ENCODE results near the gene P2RX1.

P2RX1 gene

GRCh38 chr17:3916825-3917224 is 560 bp upstream of the P2RX1 start:
- Mint-ChIP-seq H3K27me3 (no peaks in the 10 kb centered on the region), H3K27ac (ENCODE audit: low read depth) (no peak overlapping the region), H3K4me1 (peaks cover 40% of the 10 kb centered on the region), H3K9me3 (no peaks in the 10 kb centered on the region), H3K4me3 (peak overlapping the region; percentile 16), H3K36me3 (ENCODE audit: insufficient read depth) (peaks cover 19% of the 10 kb centered on the region)
- DNase-seq (ENCODE audit: low spot score in 2 of 2) = no peak
- ATAC-seq (replicated peaks; ENCODE audit: extremely low read depth, poor library complexity, severe bottlenecking) = no peak

DNA sequence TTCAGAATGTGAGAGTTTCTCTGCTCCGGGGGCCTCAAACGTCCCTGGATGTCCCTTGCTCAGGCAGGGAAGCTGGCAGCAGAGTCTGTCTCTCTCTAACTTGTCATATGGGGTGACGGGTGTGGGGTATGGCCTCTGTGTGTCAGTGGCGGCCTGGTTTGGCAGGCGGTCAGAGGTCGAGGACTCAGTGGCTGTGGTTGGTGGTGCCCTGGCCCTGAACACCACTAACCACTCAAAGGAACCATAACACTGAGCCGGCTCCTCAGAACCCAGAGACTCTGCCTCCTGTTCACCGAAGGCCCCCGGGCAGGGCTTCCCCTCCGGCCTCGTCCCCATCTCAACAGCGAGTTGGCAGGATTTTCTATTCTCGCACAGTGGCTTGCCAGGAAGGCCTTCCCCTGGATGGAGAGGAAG is 677 bp downstream of the P2RX1 start:
- peak overlapping the region; percentile 81 for H3K27ac Mint-ChIP-seq (ENCODE audit: low read depth)
- ATAC-seq (replicated peaks; ENCODE audit: extremely low read depth, poor library complexity, severe bottlenecking) = no peak
- H3K4me1 Mint-ChIP-seq = peaks cover 50% of the 10 kb centered on the region
- no peak for DNase-seq (ENCODE audit: low spot score in 2 of 2)
- H3K36me3 Mint-ChIP-seq (ENCODE audit: insufficient read depth) = peaks cover 17% of the 10 kb centered on the region
- no peaks in the 10 kb centered on the region for H3K27me3 Mint-ChIP-seq
- H3K4me3 Mint-ChIP-seq = peak overlapping the region; percentile 56
- H3K9me3 Mint-ChIP-seq = no peaks in the 10 kb centered on the region

- H3K4me1 Mint-ChIP-seq = peaks cover 50% of the 10 kb centered on the region
- peak overlapping the region; percentile 81 for H3K27ac Mint-ChIP-seq (ENCODE audit: low read depth)
- no peaks in the 10 kb centered on the region for H3K27me3 Mint-ChIP-seq
- peak overlapping the region; percentile 31 for H3K4me3 Mint-ChIP-seq
- H3K9me3 Mint-ChIP-seq = no peaks in the 10 kb centered on the region
- no peak for ATAC-seq (replicated peaks; ENCODE audit: extremely low read depth, poor library complexity, severe bottlenecking)
- peaks cover 15% of the 10 kb centered on the region for H3K36me3 Mint-ChIP-seq (ENCODE audit: insufficient read depth)
- DNase-seq (ENCODE audit: low spot score in 2 of 2) = no peak
Measured at GRCh38 chr17:3914312-3914670, 2.0 kb downstream of the P2RX1 start.

DNA sequence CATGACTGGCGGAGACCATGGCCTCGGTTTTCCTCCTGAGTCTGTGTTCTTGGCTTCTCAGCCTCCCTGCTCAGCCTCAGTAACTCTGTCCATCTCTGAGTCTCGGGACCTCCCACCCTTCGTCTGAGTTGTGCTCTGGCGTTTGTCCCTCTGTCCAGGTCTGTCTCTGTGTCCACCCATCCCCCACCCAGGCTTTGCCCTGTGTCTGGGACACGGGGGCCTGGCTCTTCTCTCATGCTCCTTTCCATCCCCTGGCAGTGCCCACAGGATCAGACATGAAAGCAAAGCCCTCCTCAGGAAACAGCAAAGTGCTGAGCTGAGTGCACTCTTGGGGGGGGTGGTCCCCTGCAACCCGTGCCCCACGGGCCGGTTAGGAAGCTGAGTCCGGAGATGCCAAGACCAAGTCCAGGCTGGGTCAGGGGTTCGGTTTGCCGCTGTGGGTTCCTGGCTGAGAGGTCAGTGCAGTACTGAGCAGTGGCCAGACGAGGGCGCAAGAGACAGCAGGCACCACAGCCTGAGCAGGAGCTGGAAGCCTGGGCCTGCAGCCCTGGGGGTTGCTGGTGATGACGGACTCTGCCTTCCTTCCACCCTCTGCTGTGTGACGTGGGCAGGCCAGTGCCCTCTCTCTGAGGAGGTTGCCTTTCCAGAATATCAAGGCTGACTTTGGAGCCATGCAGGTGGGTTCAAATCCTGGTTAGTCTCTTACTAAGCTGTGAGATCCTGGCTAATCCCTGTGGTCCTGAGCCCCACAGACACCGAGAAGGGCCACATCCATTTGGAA is 2.5 kb downstream of the P2RX1 start:
- DNase-seq (ENCODE audit: low spot score in 2 of 2) = peak; percentile 70 to 84
- Mint-ChIP-seq H3K9me3 (no peaks in the 10 kb centered on the region), H3K4me3 (peak overlapping the region; percentile 31), H3K27me3 (no peaks in the 10 kb centered on the region), H3K36me3 (ENCODE audit: insufficient read depth) (peaks cover 14% of the 10 kb centered on the region), H3K4me1 (peaks cover 50% of the 10 kb centered on the region), H3K27ac (ENCODE audit: low read depth) (peak overlapping the region; percentile 81)
- ATAC-seq (replicated peaks; ENCODE audit: extremely low read depth, poor library complexity, severe bottlenecking) = no peak

DNA sequence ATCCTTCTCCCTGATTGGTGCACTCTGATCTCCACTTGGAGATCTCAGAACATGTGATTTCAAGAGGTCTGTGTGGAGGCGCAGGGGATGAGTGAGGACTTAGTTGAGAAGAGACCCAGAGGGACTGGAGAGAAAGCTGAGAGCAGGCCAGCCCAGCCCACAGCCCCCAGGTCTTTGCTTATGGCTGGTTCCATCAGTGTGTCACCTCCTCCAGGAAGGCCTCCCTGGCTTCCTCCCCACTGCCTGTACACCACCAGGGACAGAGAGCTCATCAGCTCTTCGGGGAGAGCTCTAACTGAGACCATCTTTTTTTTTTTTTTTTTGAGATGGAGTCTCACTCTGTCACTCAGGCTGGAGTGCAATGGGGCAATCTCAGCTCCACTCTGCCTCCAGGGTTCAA is 3.4 kb downstream of the P2RX1 start:
- no peaks in the 10 kb centered on the region for H3K27me3 Mint-ChIP-seq
- H3K9me3 Mint-ChIP-seq = no peaks in the 10 kb centered on the region
- peak overlapping the region; percentile 44 for H3K27ac Mint-ChIP-seq (ENCODE audit: low read depth)
- H3K4me1 Mint-ChIP-seq = peaks cover 46% of the 10 kb centered on the region
- H3K36me3 Mint-ChIP-seq (ENCODE audit: insufficient read depth) = peaks cover 14% of the 10 kb centered on the region
- ATAC-seq (replicated peaks; ENCODE audit: extremely low read depth, poor library complexity, severe bottlenecking) = no peak
- H3K4me3 Mint-ChIP-seq = peak overlapping the region; percentile 33
- DNase-seq (ENCODE audit: low spot score in 2 of 2) = no peak

- H3K27me3 Mint-ChIP-seq = no peaks in the 10 kb centered on the region
- H3K4me1 Mint-ChIP-seq = peaks cover 38% of the 10 kb centered on the region
- peak overlapping the region; percentile 61 for H3K4me3 Mint-ChIP-seq
- DNase-seq (ENCODE audit: low spot score in 2 of 2) (peak in 1 of 2 donors; percentile 79), ATAC-seq (replicated peaks; ENCODE audit: extremely low read depth, poor library complexity, severe bottlenecking) (peak; percentile 94)
- H3K9me3 Mint-ChIP-seq = no peaks in the 10 kb centered on the region
- H3K36me3 Mint-ChIP-seq (ENCODE audit: insufficient read depth) = peaks cover 15% of the 10 kb centered on the region
- peak overlapping the region; percentile 88 for H3K27ac Mint-ChIP-seq (ENCODE audit: low read depth)
Measured at GRCh38 chr17:3911271-3912053, 4.8 kb downstream of the P2RX1 start.

DNA sequence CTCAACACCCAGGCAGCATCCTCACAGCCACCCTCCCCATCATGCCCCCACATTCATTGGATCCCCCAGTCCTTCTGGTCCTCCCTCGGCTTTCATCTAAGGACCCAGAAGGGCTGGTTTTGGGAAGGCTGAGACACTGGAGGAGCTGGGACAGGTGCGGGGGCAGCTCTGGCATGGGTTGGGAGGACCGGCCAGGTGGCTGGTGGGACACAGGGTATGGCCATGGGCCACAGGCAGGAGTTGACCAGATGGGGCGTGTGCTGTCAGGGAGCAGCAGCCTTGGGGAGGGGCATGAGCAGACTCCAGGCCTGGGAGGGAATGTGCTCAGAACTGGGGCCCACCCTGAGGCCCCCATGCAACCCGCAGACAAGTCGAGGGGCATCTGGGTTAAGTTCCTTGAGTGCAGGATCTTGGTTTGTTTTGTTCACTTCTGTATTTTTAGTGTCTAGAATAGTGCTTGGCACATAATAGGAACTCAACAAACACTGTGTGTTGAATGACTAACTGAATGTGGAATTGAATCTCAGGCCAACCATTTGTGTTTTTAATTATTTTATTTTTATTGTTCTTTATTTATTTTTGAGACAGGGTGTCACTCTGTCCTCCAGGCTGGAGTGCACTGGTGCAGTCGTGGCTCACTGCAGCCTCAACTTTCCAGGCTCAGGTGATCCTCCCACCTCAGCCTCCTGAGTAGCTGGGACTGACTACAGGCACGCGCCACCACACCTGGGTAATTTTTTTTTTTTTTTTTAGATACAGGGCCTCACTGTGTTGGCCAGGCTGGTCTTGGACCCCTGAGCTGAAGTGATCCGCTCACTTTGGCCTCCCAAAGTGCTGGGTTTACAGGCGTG is 5.6 kb downstream of the P2RX1 start:
- Mint-ChIP-seq H3K27ac (ENCODE audit: low read depth) (peak overlapping the region; percentile 88), H3K36me3 (ENCODE audit: insufficient read depth) (peaks cover 15% of the 10 kb centered on the region), H3K4me3 (peak overlapping the region; percentile 61), H3K4me1 (peaks cover 33% of the 10 kb centered on the region), H3K9me3 (no peaks in the 10 kb centered on the region), H3K27me3 (no peaks in the 10 kb centered on the region)
- no peak for DNase-seq (ENCODE audit: low spot score in 2 of 2)
- ATAC-seq (replicated peaks; ENCODE audit: extremely low read depth, poor library complexity, severe bottlenecking) = no peak

DNA sequence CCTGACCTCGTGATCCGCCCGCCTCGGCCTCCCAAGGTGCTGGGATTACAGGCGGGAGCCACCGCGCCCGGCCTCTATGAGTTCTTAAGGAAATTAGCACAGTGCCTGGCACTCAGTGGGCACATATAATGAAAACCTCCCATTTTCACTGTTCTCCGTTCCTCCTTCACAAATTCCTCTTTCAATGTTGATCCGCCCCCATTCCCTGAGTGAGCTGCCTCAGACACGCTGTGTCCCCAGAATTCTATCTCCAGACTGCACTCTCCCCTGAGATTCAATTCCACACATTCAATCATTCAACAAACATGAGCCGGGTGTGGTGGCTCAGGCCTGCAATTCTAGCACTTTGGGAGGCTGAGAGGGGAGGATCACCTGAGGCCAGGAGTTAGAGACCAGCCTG is 7.0 kb downstream of the P2RX1 start:
- Mint-ChIP-seq H3K36me3 (ENCODE audit: insufficient read depth) (peaks cover 11% of the 10 kb centered on the region), H3K27ac (ENCODE audit: low read depth) (peak overlapping the region; percentile 88)

GRCh38 chr17:3907483-3908216 is 8.6 kb downstream of the P2RX1 start:
- no peak overlapping the region for H3K27ac Mint-ChIP-seq (ENCODE audit: low read depth)
- no peak overlapping the region for H3K4me3 Mint-ChIP-seq
- H3K36me3 Mint-ChIP-seq (ENCODE audit: insufficient read depth) = peaks cover 5% of the 10 kb centered on the region
- no peaks in the 10 kb centered on the region for H3K27me3 Mint-ChIP-seq
- no peak for DNase-seq (ENCODE audit: low spot score in 2 of 2)
- no peaks in the 10 kb centered on the region for H3K9me3 Mint-ChIP-seq
- ATAC-seq (replicated peaks; ENCODE audit: extremely low read depth, poor library complexity, severe bottlenecking) = no peak
- peaks cover 13% of the 10 kb centered on the region for H3K4me1 Mint-ChIP-seq

More for the DNA sequence above, 7.0 kb downstream of the P2RX1 start:
- ATAC-seq (replicated peaks; ENCODE audit: extremely low read depth, poor library complexity, severe bottlenecking) (no peak), DNase-seq (ENCODE audit: low spot score in 2 of 2) (no peak)
- peaks cover 25% of the 10 kb centered on the region for H3K4me1 Mint-ChIP-seq
- no peak overlapping the region for H3K4me3 Mint-ChIP-seq
- H3K27me3 Mint-ChIP-seq = no peaks in the 10 kb centered on the region
- H3K9me3 Mint-ChIP-seq = no peaks in the 10 kb centered on the region

GRCh38 chr17:3906881-3907280 is 9.4 kb downstream of the P2RX1 start:
- no peak overlapping the region for H3K27ac Mint-ChIP-seq (ENCODE audit: low read depth)
- DNase-seq (ENCODE audit: low spot score in 2 of 2) (no peak), ATAC-seq (replicated peaks; ENCODE audit: extremely low read depth, poor library complexity, severe bottlenecking) (no peak)
- peaks cover 5% of the 10 kb centered on the region for H3K36me3 Mint-ChIP-seq (ENCODE audit: insufficient read depth)
- no peaks in the 10 kb centered on the region for H3K9me3 Mint-ChIP-seq
- no peak overlapping the region for H3K4me3 Mint-ChIP-seq
- H3K4me1 Mint-ChIP-seq = peaks cover 10% of the 10 kb centered on the region
- H3K27me3 Mint-ChIP-seq = no peaks in the 10 kb centered on the region

DNA sequence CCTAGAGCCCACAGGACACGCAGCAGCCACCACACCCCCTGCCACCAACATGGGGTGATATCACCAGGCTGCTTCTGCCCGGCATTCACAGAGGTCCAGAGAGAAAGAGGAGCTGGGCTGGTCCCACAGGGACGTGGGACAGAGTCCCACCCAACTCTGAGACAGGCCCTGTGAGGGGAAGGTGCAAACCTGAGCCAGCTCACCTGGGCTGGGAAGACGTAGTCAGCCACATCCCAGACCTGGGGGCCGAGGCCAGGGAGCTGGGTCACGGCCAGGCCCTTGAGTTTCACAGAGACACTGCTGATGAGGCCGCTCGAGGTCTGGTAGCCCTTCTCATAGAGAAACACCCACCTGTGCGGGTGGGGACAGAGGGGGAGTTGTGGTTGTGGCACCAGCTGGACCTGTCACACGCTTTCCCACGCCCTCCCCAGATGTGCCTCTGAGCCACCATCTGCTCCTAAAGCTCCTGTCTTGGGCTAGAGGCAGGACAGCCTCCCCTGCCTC is 11.2 kb downstream of the P2RX1 start:
- ATAC-seq (replicated peaks; ENCODE audit: extremely low read depth, poor library complexity, severe bottlenecking) = no peak
- Mint-ChIP-seq H3K36me3 (ENCODE audit: insufficient read depth) (peaks cover 3% of the 10 kb centered on the region), H3K27ac (ENCODE audit: low read depth) (no peak overlapping the region), H3K4me3 (no peak overlapping the region), H3K27me3 (peaks cover 9% of the 10 kb centered on the region), H3K9me3 (no peaks in the 10 kb centered on the region), H3K4me1 (no peaks in the 10 kb centered on the region)
- DNase-seq (ENCODE audit: low spot score in 2 of 2) = no peak

- Mint-ChIP-seq H3K27me3 (peaks cover 9% of the 10 kb centered on the region), H3K4me3 (no peak overlapping the region), H3K9me3 (no peaks in the 10 kb centered on the region), H3K27ac (ENCODE audit: low read depth) (no peak overlapping the region), H3K36me3 (ENCODE audit: insufficient read depth) (peaks cover 3% of the 10 kb centered on the region), H3K4me1 (no peaks in the 10 kb centered on the region)
- DNase-seq (ENCODE audit: low spot score in 2 of 2) (no peak), ATAC-seq (replicated peaks; ENCODE audit: extremely low read depth, poor library complexity, severe bottlenecking) (no peak)
Measured at GRCh38 chr17:3904501-3904900, 11.8 kb downstream of the P2RX1 start.
